HepG2 (cell line): ENCODE data around the gene SELENOI. TPM values are rescaled to one million over a fixed set of nuclear protein-coding genes. Genes with fewer than 3 reads are reported as not detected.

Experiments
- FOXC1 ChIP-seq: sonication (generic); formaldehyde crosslinking; IDR thresholded peaks from 2 replicates; pipeline ENCODE4 v1.8.0; 2022; ENCODE audit warnings: mild to moderate bottlenecking, missing genetic modification reagents, borderline replicate concordance
- HIVEP1 ChIP-seq: sonication (generic); formaldehyde crosslinking; IDR thresholded peaks from 2 replicates; pipeline ENCODE4 v1.4.0; 2020; ENCODE audit warnings: mild to moderate bottlenecking, missing genetic modification reagents
- NFIB ChIP-seq: sonication (generic); formaldehyde crosslinking; IDR thresholded peaks from 2 replicates; pipeline ENCODE4 v1.9.0; 2021; ENCODE audit warnings: missing genetic modification reagents, mild to moderate bottlenecking, borderline replicate concordance
- RFX3 ChIP-seq: IDR thresholded peaks from 2 replicates; pipeline ENCODE4 v1.6.1; 2016; ENCODE audit warnings: missing biosample characterization, missing genetic modification reagents
- RXRA ChIP-seq: sonication (generic); formaldehyde crosslinking; IDR thresholded peaks from 2 replicates; pipeline ENCODE4 v1.5.1; 2020; ENCODE audit warnings: missing genetic modification reagents
- SP140L ChIP-seq: sonication (generic); formaldehyde crosslinking; IDR thresholded peaks from 2 replicates; pipeline ENCODE4 v1.4.0; 2020; ENCODE audit warnings: missing genetic modification reagents, borderline replicate concordance
- TEF ChIP-seq: sonication (generic); formaldehyde crosslinking; IDR thresholded peaks from 2 replicates; pipeline ENCODE4 v1.5.0; 2020; ENCODE audit warnings: missing genetic modification reagents
- U2AF1 ChIP-seq: fragments of 200-400 bp; formaldehyde crosslinking; optimal IDR thresholded peaks from 2 replicates; pipeline ENCODE3; 2017; ENCODE audit warnings: mild to moderate bottlenecking, low read depth, low read length
- ZBTB7B ChIP-seq: sonication (generic); formaldehyde crosslinking; IDR thresholded peaks from 2 replicates; pipeline ENCODE4 v1.4.0; 2020; ENCODE audit warnings: missing genetic modification reagents
- ZFP36L2 ChIP-seq: sonication (generic); formaldehyde crosslinking; IDR thresholded peaks from 2 replicates; pipeline ENCODE4 v1.4.0; 2020; ENCODE audit warnings: missing genetic modification reagents
- ZNF263 ChIP-seq: sonication (generic); formaldehyde crosslinking; IDR thresholded peaks from 2 replicates; pipeline ENCODE4 v1.4.0; 2020; ENCODE audit warnings: missing genetic modification reagents
- ZNF713 ChIP-seq: sonication (generic); formaldehyde crosslinking; IDR thresholded peaks from 2 replicates; pipeline ENCODE4 v1.4.0; 2020; ENCODE audit warnings: mild to moderate bottlenecking, missing genetic modification reagents
- ZNF775 ChIP-seq: sonication (generic); formaldehyde crosslinking; IDR thresholded peaks from 2 replicates; pipeline ENCODE4 v1.4.0; 2020; ENCODE audit warnings: missing genetic modification reagents, mild to moderate bottlenecking, moderate library complexity, borderline replicate concordance
- polyA plus RNA-seq, 8 experiments: library from polyadenylated mRNA; depleted of rRNA in 3 of 8; stranded (reverse) in 7 of 8; unstranded in 1 of 8; fragments of >200 nt; fragmentation: Illumina TruSeq in 4 of 8; extraction: Trizol in 4 of 8; gene quantifications; 2 replicates each; pipeline versions ENCODE4 v1.2.1 to v1.2.3, GENCODE V29; 2011 to 2016; ENCODE audit warnings: low read depth in 4 of 8, missing spikeins in 1 of 8, mixed read lengths in 1 of 8; ENCODE audit not compliant: insufficient read depth in 1 of 8
- total RNA-seq, 5 experiments: library from RNA; depleted of rRNA; stranded (reverse); fragments of >200 nt; fragmentation: Illumina TruSeq; extraction: Trizol; gene quantifications; 2 replicates each; pipeline ENCODE4 v1.2.3, GENCODE V29; 2016; ENCODE audit warnings: low read depth in 1 of 5
- TF ChIP-seq, protein P1 (sequence below): sonication (generic); formaldehyde crosslinking; IDR thresholded peaks from 2 replicates; pipeline ENCODE4 v1.4.0; 2020; ENCODE audit warnings: missing genetic modification reagents
- TF ChIP-seq, protein P2 (sequence below): fragments of 450-650 bp; IDR thresholded peaks from 2 replicates; pipeline ENCODE4 v1.6.1; 2017
- TF ChIP-seq, protein P3 (sequence below): IDR thresholded peaks from 2 replicates; pipeline ENCODE4 v1.6.1; 2016; ENCODE audit warnings: low read depth
- TF ChIP-seq, protein P4 (sequence below): sonication (generic); formaldehyde crosslinking; IDR thresholded peaks from 2 replicates; pipeline ENCODE4 v1.4.0; 2020; ENCODE audit warnings: mild to moderate bottlenecking, missing genetic modification reagents
- TF ChIP-seq, protein P5 (sequence below): IDR thresholded peaks from 2 replicates; pipeline ENCODE4 v1.6.1; 2012; ENCODE audit warnings: low read depth, low read length, improper control_type of control experiment

Gene SELENOI
- total and polyA plus RNA-seq, 2 of the 13 experiments (the other 11 are each of a cell fraction or from before 2014, with no cell fraction given): 27.7 to 60.3 TPM

GRCh38 chr2:26363323-26363722 is 17.4 kb downstream of the SELENOI start (continued):
- TF ChIP-seq, protein P1, sequence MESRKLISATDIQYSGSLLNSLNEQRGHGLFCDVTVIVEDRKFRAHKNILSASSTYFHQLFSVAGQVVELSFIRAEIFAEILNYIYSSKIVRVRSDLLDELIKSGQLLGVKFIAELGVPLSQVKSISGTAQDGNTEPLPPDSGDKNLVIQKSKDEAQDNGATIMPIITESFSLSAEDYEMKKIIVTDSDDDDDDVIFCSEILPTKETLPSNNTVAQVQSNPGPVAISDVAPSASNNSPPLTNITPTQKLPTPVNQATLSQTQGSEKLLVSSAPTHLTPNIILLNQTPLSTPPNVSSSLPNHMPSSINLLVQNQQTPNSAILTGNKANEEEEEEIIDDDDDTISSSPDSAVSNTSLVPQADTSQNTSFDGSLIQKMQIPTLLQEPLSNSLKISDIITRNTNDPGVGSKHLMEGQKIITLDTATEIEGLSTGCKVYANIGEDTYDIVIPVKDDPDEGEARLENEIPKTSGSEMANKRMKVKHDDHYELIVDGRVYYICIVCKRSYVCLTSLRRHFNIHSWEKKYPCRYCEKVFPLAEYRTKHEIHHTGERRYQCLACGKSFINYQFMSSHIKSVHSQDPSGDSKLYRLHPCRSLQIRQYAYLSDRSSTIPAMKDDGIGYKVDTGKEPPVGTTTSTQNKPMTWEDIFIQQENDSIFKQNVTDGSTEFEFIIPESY: peak; percentile 91
- no peak for TF ChIP-seq ZFP36L2 (CRISPR knock-in tag)
- TF ChIP-seq, protein P2, sequence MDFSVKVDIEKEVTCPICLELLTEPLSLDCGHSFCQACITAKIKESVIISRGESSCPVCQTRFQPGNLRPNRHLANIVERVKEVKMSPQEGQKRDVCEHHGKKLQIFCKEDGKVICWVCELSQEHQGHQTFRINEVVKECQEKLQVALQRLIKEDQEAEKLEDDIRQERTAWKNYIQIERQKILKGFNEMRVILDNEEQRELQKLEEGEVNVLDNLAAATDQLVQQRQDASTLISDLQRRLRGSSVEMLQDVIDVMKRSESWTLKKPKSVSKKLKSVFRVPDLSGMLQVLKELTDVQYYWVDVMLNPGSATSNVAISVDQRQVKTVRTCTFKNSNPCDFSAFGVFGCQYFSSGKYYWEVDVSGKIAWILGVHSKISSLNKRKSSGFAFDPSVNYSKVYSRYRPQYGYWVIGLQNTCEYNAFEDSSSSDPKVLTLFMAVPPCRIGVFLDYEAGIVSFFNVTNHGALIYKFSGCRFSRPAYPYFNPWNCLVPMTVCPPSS: no peak
- TF ChIP-seq TEF (CRISPR knock-in tag): no peak
- no peak for TF ChIP-seq ZBTB7B (CRISPR knock-in tag)
- TF ChIP-seq RFX3: no peak
- TF ChIP-seq, protein P3, sequence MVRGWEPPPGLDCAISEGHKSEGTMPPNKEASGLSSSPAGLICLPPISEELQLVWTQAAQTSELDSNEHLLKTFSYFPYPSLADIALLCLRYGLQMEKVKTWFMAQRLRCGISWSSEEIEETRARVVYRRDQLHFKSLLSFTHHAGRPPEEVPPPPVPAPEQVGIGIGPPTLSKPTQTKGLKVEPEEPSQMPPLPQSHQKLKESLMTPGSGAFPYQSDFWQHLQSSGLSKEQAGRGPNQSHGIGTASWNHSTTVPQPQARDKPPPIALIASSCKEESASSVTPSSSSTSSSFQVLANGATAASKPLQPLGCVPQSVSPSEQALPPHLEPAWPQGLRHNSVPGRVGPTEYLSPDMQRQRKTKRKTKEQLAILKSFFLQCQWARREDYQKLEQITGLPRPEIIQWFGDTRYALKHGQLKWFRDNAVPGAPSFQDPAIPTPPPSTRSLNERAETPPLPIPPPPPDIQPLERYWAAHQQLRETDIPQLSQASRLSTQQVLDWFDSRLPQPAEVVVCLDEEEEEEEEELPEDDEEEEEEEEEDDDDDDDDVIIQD (CRISPR knock-in tag): no peak
- no peak for TF ChIP-seq ZNF263
- no peak for TF ChIP-seq HIVEP1
- TF ChIP-seq RXRA (CRISPR knock-in tag): no peak
- TF ChIP-seq, protein P4, sequence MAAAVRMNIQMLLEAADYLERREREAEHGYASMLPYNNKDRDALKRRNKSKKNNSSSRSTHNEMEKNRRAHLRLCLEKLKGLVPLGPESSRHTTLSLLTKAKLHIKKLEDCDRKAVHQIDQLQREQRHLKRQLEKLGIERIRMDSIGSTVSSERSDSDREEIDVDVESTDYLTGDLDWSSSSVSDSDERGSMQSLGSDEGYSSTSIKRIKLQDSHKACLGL (CRISPR knock-in tag): no peak
- TF ChIP-seq ZNF713 (CRISPR knock-in tag): no peak
- TF ChIP-seq, protein P5, sequence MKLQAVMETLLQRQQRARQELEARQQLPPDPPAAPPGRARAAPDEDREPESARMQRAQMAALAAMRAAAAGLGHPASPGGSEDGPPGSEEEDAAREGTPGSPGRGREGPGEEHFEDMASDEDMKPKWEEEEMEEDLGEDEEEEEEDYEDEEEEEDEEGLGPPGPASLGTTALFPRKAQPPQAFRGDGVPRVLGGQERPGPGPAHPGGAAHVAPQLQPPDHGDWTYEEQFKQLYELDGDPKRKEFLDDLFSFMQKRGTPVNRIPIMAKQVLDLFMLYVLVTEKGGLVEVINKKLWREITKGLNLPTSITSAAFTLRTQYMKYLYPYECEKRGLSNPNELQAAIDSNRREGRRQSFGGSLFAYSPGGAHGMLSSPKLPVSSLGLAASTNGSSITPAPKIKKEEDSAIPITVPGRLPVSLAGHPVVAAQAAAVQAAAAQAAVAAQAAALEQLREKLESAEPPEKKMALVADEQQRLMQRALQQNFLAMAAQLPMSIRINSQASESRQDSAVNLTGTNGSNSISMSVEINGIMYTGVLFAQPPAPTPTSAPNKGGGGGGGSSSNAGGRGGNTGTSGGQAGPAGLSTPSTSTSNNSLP: peak; percentile 85
- no peak for TF ChIP-seq ZNF775 (CRISPR knock-in tag)
- no peak for TF ChIP-seq FOXC1 (CRISPR knock-in tag)
- TF ChIP-seq U2AF1: no peak
- no peak for TF ChIP-seq SP140L (CRISPR knock-in tag)
- TF ChIP-seq NFIB (CRISPR knock-in tag): no peak
